HEK293 (cell line): Measurements from ENCODE around the gene AMMECR1.

Experiments
- CTCF ChIP-seq: fragments of 450-650 bp; formaldehyde crosslinking; IDR thresholded peaks from 2 replicates; pipeline ENCODE4 v1.5.1; 2016; ENCODE audit warnings: missing biosample characterization, missing genetic modification characterization
- MZF1 ChIP-seq: fragments of 450-650 bp; formaldehyde crosslinking; IDR thresholded peaks from 2 replicates; pipeline ENCODE4 v1.5.1; 2017; ENCODE audit warnings: missing biosample characterization, missing genetic modification characterization, borderline replicate concordance
- RBAK ChIP-seq: fragments of 450-650 bp; formaldehyde crosslinking; IDR thresholded peaks from 2 replicates; pipeline ENCODE4 v1.5.1; 2016; ENCODE audit warnings: missing biosample characterization, missing genetic modification characterization
- SP2 ChIP-seq: fragments of 450-650 bp; formaldehyde crosslinking; IDR thresholded peaks from 2 replicates; pipeline ENCODE4 v1.5.1; 2016; ENCODE audit warnings: missing biosample characterization, missing genetic modification characterization
- TCF7L2 ChIP-seq: IDR thresholded peaks from 2 replicates; pipeline ENCODE4 v1.6.1; 2011; ENCODE audit warnings: low read depth, mild to moderate bottlenecking, inconsistent platforms, low read length, moderate library complexity, borderline replicate concordance
- ZNF146 ChIP-seq: fragments of 450-650 bp; formaldehyde crosslinking; IDR thresholded peaks from 2 replicates; pipeline ENCODE4 v1.5.1; 2016; ENCODE audit warnings: missing biosample characterization, missing genetic modification characterization
- ZNF16 ChIP-seq: fragments of 450-650 bp; formaldehyde crosslinking; IDR thresholded peaks from 2 replicates; pipeline ENCODE4 v1.5.1; 2016; ENCODE audit warnings: low read depth, missing biosample characterization, missing genetic modification characterization
- ZNF24 ChIP-seq: fragments of 450-650 bp; formaldehyde crosslinking; IDR thresholded peaks from 2 replicates; pipeline ENCODE4 v1.5.1; 2016; ENCODE audit warnings: missing biosample characterization, missing genetic modification characterization
- ZNF274 ChIP-seq, 2 experiments: fragments of 200-500 bp in 1 of 2; fragments of 450-650 bp in 1 of 2; sonication (Bioruptor generic) in 1 of 2; formaldehyde crosslinking in 1 of 2; IDR thresholded peaks; 2 replicates each; pipeline versions ENCODE4 v1.5.1 to v1.6.1; 2014 to 2016; ENCODE audit warnings: borderline replicate concordance in 1 of 2, inconsistent platforms in 1 of 2, low read length in 1 of 2, missing biosample characterization in 1 of 2, missing genetic modification characterization in 1 of 2
- ZNF585B ChIP-seq: fragments of 450-650 bp; formaldehyde crosslinking; IDR thresholded peaks from 2 replicates; pipeline ENCODE4 v1.5.1; 2016; ENCODE audit warnings: missing biosample characterization, missing genetic modification characterization
- ZNF660 ChIP-seq: fragments of 450-650 bp; IDR thresholded peaks from 2 replicates; pipeline ENCODE4 v1.5.1; 2018; ENCODE audit warnings: missing biosample characterization, mild to moderate bottlenecking, missing genetic modification characterization
- TF ChIP-seq, protein P1 (sequence below): fragments of 450-650 bp; formaldehyde crosslinking; IDR thresholded peaks from 2 replicates; pipeline ENCODE4 v1.5.1; 2016; ENCODE audit warnings: missing biosample characterization, missing genetic modification characterization

- TF ChIP-seq MZF1 (tag by site-specific recombination) (no peak), RBAK (no peak), CTCF (tag by site-specific recombination) (no peak), ZNF274 (IDR thresholded peaks at IDR 0.05; ENCODE audit: low read length) (no peak), ZNF274 (tag by site-specific recombination; IDR thresholded peaks at IDR 0.05; ENCODE audit: borderline replicate concordance) (no peak), ZNF146 (tag by site-specific recombination) (no peak), ZNF585B (tag by site-specific recombination) (no peak), ZNF660 (tag by site-specific recombination) (no peak), ZNF16 (tag by site-specific recombination) (no peak), TCF7L2 (no peak), SP2 (tag by site-specific recombination) (no peak), ZNF24 (tag by site-specific recombination) (no peak)
- TF ChIP-seq, protein P1, sequence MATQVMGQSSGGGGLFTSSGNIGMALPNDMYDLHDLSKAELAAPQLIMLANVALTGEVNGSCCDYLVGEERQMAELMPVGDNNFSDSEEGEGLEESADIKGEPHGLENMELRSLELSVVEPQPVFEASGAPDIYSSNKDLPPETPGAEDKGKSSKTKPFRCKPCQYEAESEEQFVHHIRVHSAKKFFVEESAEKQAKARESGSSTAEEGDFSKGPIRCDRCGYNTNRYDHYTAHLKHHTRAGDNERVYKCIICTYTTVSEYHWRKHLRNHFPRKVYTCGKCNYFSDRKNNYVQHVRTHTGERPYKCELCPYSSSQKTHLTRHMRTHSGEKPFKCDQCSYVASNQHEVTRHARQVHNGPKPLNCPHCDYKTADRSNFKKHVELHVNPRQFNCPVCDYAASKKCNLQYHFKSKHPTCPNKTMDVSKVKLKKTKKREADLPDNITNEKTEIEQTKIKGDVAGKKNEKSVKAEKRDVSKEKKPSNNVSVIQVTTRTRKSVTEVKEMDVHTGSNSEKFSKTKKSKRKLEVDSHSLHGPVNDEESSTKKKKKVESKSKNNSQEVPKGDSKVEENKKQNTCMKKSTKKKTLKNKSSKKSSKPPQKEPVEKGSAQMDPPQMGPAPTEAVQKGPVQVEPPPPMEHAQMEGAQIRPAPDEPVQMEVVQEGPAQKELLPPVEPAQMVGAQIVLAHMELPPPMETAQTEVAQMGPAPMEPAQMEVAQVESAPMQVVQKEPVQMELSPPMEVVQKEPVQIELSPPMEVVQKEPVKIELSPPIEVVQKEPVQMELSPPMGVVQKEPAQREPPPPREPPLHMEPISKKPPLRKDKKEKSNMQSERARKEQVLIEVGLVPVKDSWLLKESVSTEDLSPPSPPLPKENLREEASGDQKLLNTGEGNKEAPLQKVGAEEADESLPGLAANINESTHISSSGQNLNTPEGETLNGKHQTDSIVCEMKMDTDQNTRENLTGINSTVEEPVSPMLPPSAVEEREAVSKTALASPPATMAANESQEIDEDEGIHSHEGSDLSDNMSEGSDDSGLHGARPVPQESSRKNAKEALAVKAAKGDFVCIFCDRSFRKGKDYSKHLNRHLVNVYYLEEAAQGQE (tag by site-specific recombination), result no peak
Measured at GRCh38 chrX:110180176-110180927, 137.5 kb downstream of the AMMECR1 start.
